K562 (cell line): ENCODE measurements around the gene ELMO3. TPM values are rescaled to one million over a fixed set of nuclear protein-coding genes. Genes with fewer than 3 reads are reported as not detected.
A peak's percentile ranks its signal among the peaks of the same experiment; 100 is the strongest.

ENCODE experiments used
- CBX3 ChIP-seq, 2 experiments: IDR thresholded peaks; 1 replicate in 1 of 2; 2 replicates in 1 of 2; pipeline ENCODE4 v1.6.1; 2012; ENCODE audit warnings: inconsistent platforms in 2 of 2, low read length in 2 of 2, borderline replicate concordance in 1 of 2, control low read depth in 1 of 2
- E2F5 ChIP-seq: sonication (generic); formaldehyde crosslinking; IDR thresholded peaks from 2 replicates; pipeline ENCODE4 v1.8.0; 2022; ENCODE audit warnings: mild to moderate bottlenecking, missing genetic modification reagents
- ELF2 ChIP-seq: fragments of 250-450 bp; sonication (Bioruptor Pico); IDR thresholded peaks from 2 replicates; pipeline ENCODE4 v1.5.0; 2021; ENCODE audit warnings: mild to moderate bottlenecking
- ETS2 ChIP-seq: IDR thresholded peaks from 2 replicates; pipeline ENCODE4 v1.6.1; 2016; ENCODE audit warnings: borderline replicate concordance, missing genetic modification characterization, mild to moderate bottlenecking, moderate library complexity, missing compliant biosample characterization; ENCODE audit not compliant: poor library complexity, severe bottlenecking
- HNRNPH1 ChIP-seq: fragments of 200-400 bp; formaldehyde crosslinking; optimal IDR thresholded peaks from 2 replicates; pipeline ENCODE3; 2017; ENCODE audit warnings: low read depth, mild to moderate bottlenecking, low read length, moderate library complexity
- HNRNPLL ChIP-seq: fragments of 200-400 bp; formaldehyde crosslinking; IDR thresholded peaks from 2 replicates; pipeline ENCODE4 v1.6.1; 2017; ENCODE audit warnings: low read length, low read depth, mild to moderate bottlenecking; ENCODE audit not compliant: poor library complexity, severe bottlenecking
- KLF13 ChIP-seq: fragments of 450-650 bp; IDR thresholded peaks from 2 replicates; pipeline ENCODE4 v1.6.1; 2016; ENCODE audit warnings: missing genetic modification characterization, low read depth, mild to moderate bottlenecking, missing compliant biosample characterization, moderate library complexity, borderline replicate concordance
- MBD2 ChIP-seq: sonication (generic); IDR thresholded peaks from 2 replicates; pipeline ENCODE4 v1.6.1; 2016; ENCODE audit warnings: low read depth, borderline replicate concordance
- MEF2D ChIP-seq: conservative IDR thresholded peaks from 2 replicates; pipeline ENCODE4 v1.6.1; 2016; ENCODE audit warnings: low read depth, missing genetic modification characterization, missing compliant biosample characterization
- MTA3 ChIP-seq: fragments of 450-650 bp; formaldehyde crosslinking; IDR thresholded peaks from 2 replicates; pipeline ENCODE4 v1.6.1; 2017; ENCODE audit warnings: mild to moderate bottlenecking, borderline replicate concordance
- MXI1 ChIP-seq: IDR thresholded peaks from 2 replicates; pipeline ENCODE4 v1.6.1; 2011; ENCODE audit warnings: low read depth, mild to moderate bottlenecking, improper control_type of control experiment, low read length
- POLR2G ChIP-seq: fragments of 200-400 bp; formaldehyde crosslinking; IDR thresholded peaks from 2 replicates; pipeline ENCODE4 v1.6.1; 2017; ENCODE audit warnings: low read depth, mild to moderate bottlenecking, antibody characterized with exemption, low read length, moderate library complexity
- POLR3A ChIP-seq: IDR thresholded peaks from 2 replicates; pipeline ENCODE4 v1.6.1; 2011; ENCODE audit warnings: borderline replicate concordance, mild to moderate bottlenecking, moderate library complexity; ENCODE audit not compliant: insufficient read length, insufficient read depth; ENCODE audit errors: extremely low read depth
- PPARD ChIP-seq: fragments of 250-450 bp; sonication (Bioruptor Pico); IDR thresholded peaks from 2 replicates; pipeline ENCODE4 v1.8.0; 2022; ENCODE audit warnings: inconsistent platforms, mild to moderate bottlenecking, moderate library complexity
- RAD21 ChIP-seq, 2 experiments: fragments of 250-450 bp in 1 of 2; fragments of 450-650 bp in 1 of 2; sonication (Bioruptor Pico) in 1 of 2; formaldehyde crosslinking in 1 of 2; IDR thresholded peaks in 1 of 2; conservative IDR thresholded peaks in 1 of 2; 2 replicates each; pipeline versions ENCODE4 v1.4.0 to v1.8.0; 2020 to 2022; ENCODE audit warnings: mild to moderate bottlenecking in 2 of 2, moderate library complexity in 1 of 2
- SNAPC5 ChIP-seq: fragments of 250-450 bp; sonication (Bioruptor Pico); IDR thresholded peaks from 2 replicates; pipeline ENCODE4 v1.8.0; 2021; ENCODE audit warnings: moderate library complexity, mild to moderate bottlenecking, inconsistent platforms
- SNRNP70 ChIP-seq: fragments of 200-400 bp; formaldehyde crosslinking; optimal IDR thresholded peaks from 2 replicates; pipeline ENCODE3; 2017; ENCODE audit warnings: low read depth, low read length
- SUPT5H ChIP-seq: fragments of 450-650 bp; IDR thresholded peaks from 2 replicates; pipeline ENCODE4 v1.6.1; 2016
- TCF3 ChIP-seq: sonication (generic); formaldehyde crosslinking; IDR thresholded peaks from 2 replicates; pipeline ENCODE4 v1.4.0; 2020; ENCODE audit warnings: mild to moderate bottlenecking, missing genetic modification reagents
- TGIF2 ChIP-seq: sonication (generic); formaldehyde crosslinking; IDR thresholded peaks from 2 replicates; pipeline ENCODE4 v1.8.1; 2022; ENCODE audit warnings: mild to moderate bottlenecking, missing genetic modification reagents, moderate library complexity
- YBX1 ChIP-seq: fragments of 450-650 bp; IDR thresholded peaks from 2 replicates; pipeline ENCODE4 v1.7.1; 2016; ENCODE audit warnings: mild to moderate bottlenecking
- ZFP91 ChIP-seq: sonication (generic); formaldehyde crosslinking; IDR thresholded peaks from 2 replicates; pipeline ENCODE4 v1.8.0; 2022; ENCODE audit warnings: mild to moderate bottlenecking, missing genetic modification reagents
- ZKSCAN3 ChIP-seq: fragments of 250-450 bp; sonication (Bioruptor Pico); IDR thresholded peaks from 2 replicates; pipeline ENCODE4 v1.4.0; 2020
- ZNF395 ChIP-seq: fragments of 200-800 bp; sonication (Bioruptor generic); IDR thresholded peaks from 2 replicates; pipeline ENCODE4 v1.6.1; 2017; ENCODE audit warnings: missing genetic modification characterization, missing compliant biosample characterization
- polyA plus RNA-seq, 8 experiments: library from polyadenylated mRNA; depleted of rRNA in 4 of 8; stranded (reverse) in 5 of 8; unstranded in 3 of 8; fragments of >200 nt; fragmentation: Nextera tagmentation in 2 of 8; fragmentation: Illumina TruSeq in 1 of 8; extraction: Ambion mirVana in 2 of 8; extraction: Trizol in 1 of 8; gene quantifications; 2 replicates each; pipeline versions ENCODE4 v1.2.1 to v1.2.3, GENCODE V29; 2011 to 2014; ENCODE audit warnings: inconsistent platforms in 1 of 8, missing spikeins in 1 of 8
- total RNA-seq, 7 experiments: library from RNA; depleted of rRNA in 6 of 7; stranded (reverse); fragments of >200 nt in 6 of 7; fragmentation: Illumina TruSeq in 2 of 7; extraction: Trizol in 2 of 7; gene quantifications; 2 replicates each; pipeline versions ENCODE4 v1.2.1 to v1.2.3, GENCODE V29; 2011 to 2021; ENCODE audit warnings: low replicate concordance in 1 of 7

Gene ELMO3
- total and polyA plus RNA-seq, 9 of the 15 experiments (the other 6 are each of a cell fraction or from before 2014, with no cell fraction given) = 0.04 to 5.1 (median 1.5) TPM

- TF ChIP-seq ZNF395 (CRISPR knock-in tag) (peak; percentile 47), MBD2 (no peak), RAD21 (CRISPR knock-in tag; conservative IDR thresholded peaks at IDR 0.05 in 1 of 2, IDR thresholded peaks at IDR 0.05 in 1 of 2) (peak; percentile 52 to 58), TGIF2 (CRISPR knock-in tag) (peak; percentile 57; the same call in 1 of the 2 replicates), ETS2 (tag) (no peak), HNRNPLL (peak; percentile 82), TCF3 (peak; percentile 33; the same call in 1 of the 2 replicates), SNRNP70 (no peak), KLF13 (tag) (no peak), HNRNPH1 (no peak), MTA3 (peak; percentile 75; the same call in 1 of the 2 replicates), E2F5 (CRISPR knock-in tag) (no peak), ELF2 (CRISPR knock-in tag) (peak; percentile 67), POLR2G (peak; percentile 88), YBX1 (no peak), PPARD (no peak), ZKSCAN3 (CRISPR knock-in tag) (no peak), MXI1 (peak; percentile 55; the same call in 1 of the 2 replicates), SUPT5H (peak; percentile 58), SNAPC5 (CRISPR knock-in tag) (no peak), POLR3A (no peak), ZFP91 (CRISPR knock-in tag) (no peak), MEF2D (no peak), CBX3 (IDR thresholded peaks at IDR 0.05; ENCODE audit: borderline replicate concordance in 1 of 2, low read length in 2 of 2) (peak in 1 of 2 experiments; percentile 38; a peak in 1 of 3 replicates)
Observed at GRCh38 chr16:67246081-67246755, 47.3 kb downstream of the ELMO3 start (continued).
